Germinal center (tissue), 1 donor: Measurements from ENCODE around the gene LTBP4.
"Not testable (repeated sequence)": the region's sequence is repeated elsewhere in the genome, so short reads cannot be mapped to it uniquely, and the experiment has no call there.

ENCODE experiments used
- DNase-seq: peaks from one replicate; pipeline ENCODE4 v3.0.0; 2012; ENCODE audit warnings: mixed read lengths, low spot score

The LTBP4 gene

GRCh38 chr19:40611900-40612698, 10.9 kb downstream of the LTBP4 start:
- DNase-seq, result no peak

GRCh38 chr19:40612831-40613689, 11.9 kb downstream of the LTBP4 start:
- DNase-seq, result peak; percentile 84

- peak; percentile 90 for DNase-seq
Measured at GRCh38 chr19:40613690-40614621, 12.8 kb downstream of the LTBP4 start.

- DNase-seq, result peak; percentile 75
Measured at GRCh38 chr19:40614622-40615411, 13.6 kb downstream of the LTBP4 start.

- DNase-seq, result no peak
Measured at GRCh38 chr19:40616178-40616577, 15.0 kb downstream of the LTBP4 start.

GRCh38 chr19:40616941-40617340, 15.8 kb downstream of the LTBP4 start:
- DNase-seq, result no peak

GRCh38 chr19:40617961-40618360, 16.8 kb downstream of the LTBP4 start:
- no peak for DNase-seq

GRCh38 chr19:40619333-40620160, 18.4 kb downstream of the LTBP4 start:
- no peak for DNase-seq

GRCh38 chr19:40620161-40620485, 19.0 kb downstream of the LTBP4 start:
- DNase-seq, result no peak

- DNase-seq, result no peak
Measured at GRCh38 chr19:40621283-40621682, 20.1 kb downstream of the LTBP4 start.

- no peak for DNase-seq
Measured at GRCh38 chr19:40621966-40622772, 21.0 kb downstream of the LTBP4 start.

- DNase-seq, result no peak
Measured at GRCh38 chr19:40622773-40623075, 21.6 kb downstream of the LTBP4 start.

- no peak for DNase-seq
Measured at GRCh38 chr19:40623403-40624251, 22.5 kb downstream of the LTBP4 start.

- not testable (repeated sequence) for DNase-seq
Measured at GRCh38 chr19:40624369-40625153, 23.4 kb downstream of the LTBP4 start.

- DNase-seq, result no peak
Measured at GRCh38 chr19:40625406-40626120, 24.4 kb downstream of the LTBP4 start.

GRCh38 chr19:40626918-40627317, 25.7 kb downstream of the LTBP4 start:
- DNase-seq, result no peak
